ENCODE data around the gene KRTAP9-1.

DNA sequence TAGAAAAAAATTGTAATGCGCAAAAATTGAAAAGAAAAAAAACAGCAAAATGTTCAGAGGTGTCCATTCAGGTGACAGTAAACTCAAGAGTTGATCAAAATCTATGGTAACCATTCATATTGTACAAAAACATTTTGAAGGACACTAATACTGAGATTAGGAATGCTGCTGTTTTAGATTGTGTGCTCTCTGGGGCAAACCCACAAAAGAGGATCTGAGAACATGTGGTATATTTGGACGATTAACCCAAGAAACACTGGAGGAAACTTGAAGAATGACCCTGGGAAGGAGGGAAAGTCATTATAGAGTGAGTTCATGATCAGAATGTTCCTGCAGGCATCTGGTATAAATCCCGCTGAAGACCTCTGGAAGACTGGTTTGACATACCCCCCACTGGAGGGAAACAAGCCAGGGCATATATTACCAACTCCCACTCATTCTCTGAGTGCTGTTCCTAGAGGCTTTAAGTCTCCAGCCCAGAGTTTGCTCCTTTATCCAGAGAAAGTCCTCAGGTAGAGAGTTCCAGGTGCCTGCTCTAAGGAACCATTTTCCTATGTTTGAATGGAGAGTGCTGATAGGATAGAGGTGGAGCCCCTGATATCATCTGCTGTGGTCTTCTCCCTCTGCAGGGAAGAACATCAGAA is 12.8 kb upstream of the KRTAP9-1 start:
- TF ChIP-seq, protein P1, sequence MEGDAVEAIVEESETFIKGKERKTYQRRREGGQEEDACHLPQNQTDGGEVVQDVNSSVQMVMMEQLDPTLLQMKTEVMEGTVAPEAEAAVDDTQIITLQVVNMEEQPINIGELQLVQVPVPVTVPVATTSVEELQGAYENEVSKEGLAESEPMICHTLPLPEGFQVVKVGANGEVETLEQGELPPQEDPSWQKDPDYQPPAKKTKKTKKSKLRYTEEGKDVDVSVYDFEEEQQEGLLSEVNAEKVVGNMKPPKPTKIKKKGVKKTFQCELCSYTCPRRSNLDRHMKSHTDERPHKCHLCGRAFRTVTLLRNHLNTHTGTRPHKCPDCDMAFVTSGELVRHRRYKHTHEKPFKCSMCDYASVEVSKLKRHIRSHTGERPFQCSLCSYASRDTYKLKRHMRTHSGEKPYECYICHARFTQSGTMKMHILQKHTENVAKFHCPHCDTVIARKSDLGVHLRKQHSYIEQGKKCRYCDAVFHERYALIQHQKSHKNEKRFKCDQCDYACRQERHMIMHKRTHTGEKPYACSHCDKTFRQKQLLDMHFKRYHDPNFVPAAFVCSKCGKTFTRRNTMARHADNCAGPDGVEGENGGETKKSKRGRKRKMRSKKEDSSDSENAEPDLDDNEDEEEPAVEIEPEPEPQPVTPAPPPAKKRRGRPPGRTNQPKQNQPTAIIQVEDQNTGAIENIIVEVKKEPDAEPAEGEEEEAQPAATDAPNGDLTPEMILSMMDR (IDR thresholded peaks at IDR 0.05): no peak
- TF ChIP-seq NFYB (CRISPR knock-in tag; conservative IDR thresholded peaks at IDR 0.05; ENCODE audit: low read depth) (no peak), CREB1 (CRISPR knock-in tag; IDR thresholded peaks at IDR 0.05) (no peak), FOXP4 (CRISPR knock-in tag; IDR thresholded peaks at IDR 0.05) (no peak), NR2C2 (CRISPR knock-in tag; IDR thresholded peaks at IDR 0.05) (no peak), FOXJ3 (CRISPR knock-in tag; IDR thresholded peaks at IDR 0.05; ENCODE audit: borderline replicate concordance) (no peak), JUN (CRISPR knock-in tag; IDR thresholded peaks at IDR 0.05) (no peak), ELF4 (CRISPR knock-in tag; IDR thresholded peaks at IDR 0.05; ENCODE audit: low read depth) (no peak), ETV6 (CRISPR knock-in tag; IDR thresholded peaks at IDR 0.05) (no peak), EMX1 (CRISPR knock-in tag; IDR thresholded peaks at IDR 0.05) (no peak), TCF7 (CRISPR knock-in tag; IDR thresholded peaks at IDR 0.05; ENCODE audit: low read depth) (no peak), NR1H2 (CRISPR knock-in tag; IDR thresholded peaks at IDR 0.05) (no peak)
- TF ChIP-seq, protein P2, sequence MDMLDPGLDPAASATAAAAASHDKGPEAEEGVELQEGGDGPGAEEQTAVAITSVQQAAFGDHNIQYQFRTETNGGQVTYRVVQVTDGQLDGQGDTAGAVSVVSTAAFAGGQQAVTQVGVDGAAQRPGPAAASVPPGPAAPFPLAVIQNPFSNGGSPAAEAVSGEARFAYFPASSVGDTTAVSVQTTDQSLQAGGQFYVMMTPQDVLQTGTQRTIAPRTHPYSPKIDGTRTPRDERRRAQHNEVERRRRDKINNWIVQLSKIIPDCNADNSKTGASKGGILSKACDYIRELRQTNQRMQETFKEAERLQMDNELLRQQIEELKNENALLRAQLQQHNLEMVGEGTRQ (CRISPR knock-in tag; IDR thresholded peaks at IDR 0.05): no peak

Measured in WTC11 (cell line).